ENCODE results near the gene COX7B2. TPM values are rescaled to one million over a fixed set of nuclear protein-coding genes. Genes with fewer than 3 reads are reported as not detected.
A peak's percentile ranks its signal among the peaks of the same experiment; 100 is the strongest.

COX7B2 gene
- total RNA-seq, 1 donor from 2014 or later: not detected

DNA sequence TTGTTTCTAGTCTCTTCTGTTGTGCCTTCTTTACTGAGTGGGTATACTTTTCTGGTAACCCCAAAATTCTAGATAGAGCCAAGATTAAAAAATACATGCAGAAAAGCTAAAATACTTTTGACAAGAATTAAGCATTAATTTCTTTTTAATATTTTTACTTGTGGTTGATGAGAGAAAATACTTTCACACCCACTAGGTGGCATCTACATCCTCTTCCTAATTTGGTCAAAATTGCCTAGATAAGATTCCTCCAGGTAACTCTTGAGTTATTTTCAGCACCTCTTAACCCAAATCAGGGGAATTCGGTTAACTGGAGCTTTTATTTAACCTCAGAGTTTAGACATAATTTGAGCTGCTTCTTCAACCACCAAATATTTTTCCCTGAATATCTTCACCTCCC lies 28.4 kb upstream of the COX7B2 start:
- DNase-seq (ENCODE audit: low read depth) (no peak), FAIRE-seq (no peak)
- TF ChIP-seq CTCF (IDR thresholded peaks at IDR 0.05; ENCODE audit: insufficient read depth, low read length, severe bottlenecking): peak; percentile 21
- Histone ChIP-seq H3K4me3 (ENCODE audit: low read depth, low read length) (no peak overlapping the region), H3K27me3 (ENCODE audit: control insufficient read depth, insufficient read depth, low read length) (no peaks in the 10 kb centered on the region), H3K36me3 (ENCODE audit: control insufficient read depth, insufficient read depth, low read length) (no peaks in the 10 kb centered on the region)

- FAIRE-seq (no peak), DNase-seq (ENCODE audit: low read depth) (no peak)
- Histone ChIP-seq H3K27me3 (ENCODE audit: control insufficient read depth, insufficient read depth, low read length) (no peaks in the 10 kb centered on the region), H3K36me3 (ENCODE audit: control insufficient read depth, insufficient read depth, low read length) (no peaks in the 10 kb centered on the region), H3K4me3 (ENCODE audit: low read depth, low read length) (no peak overlapping the region)
- TF ChIP-seq CTCF (IDR thresholded peaks at IDR 0.05; ENCODE audit: insufficient read depth, low read length, severe bottlenecking): no peak
These were observed 25.7 kb upstream of the COX7B2 start for GRCh38 chr4:46934726-46935125.

- no peak for FAIRE-seq
- H3K36me3 ChIP-seq (ENCODE audit: control insufficient read depth, insufficient read depth, low read length): no peaks in the 10 kb centered on the region
- DNase-seq (ENCODE audit: low read depth): peak; percentile 70
- no peaks in the 10 kb centered on the region for H3K27me3 ChIP-seq (ENCODE audit: control insufficient read depth, insufficient read depth, low read length)
- no peak for TF ChIP-seq CTCF (IDR thresholded peaks at IDR 0.05; ENCODE audit: insufficient read depth, low read length, severe bottlenecking)
- no peak overlapping the region for H3K4me3 ChIP-seq (ENCODE audit: low read depth, low read length)
These were observed 24.6 kb upstream of the COX7B2 start for GRCh38 chr4:46933686-46934085.

- peak; percentile 54 for TF ChIP-seq CTCF (IDR thresholded peaks at IDR 0.05; ENCODE audit: insufficient read depth, low read length, severe bottlenecking)
- peak; percentile 31 for DNase-seq (ENCODE audit: low read depth)
- FAIRE-seq: no peak
- Histone ChIP-seq H3K4me3 (ENCODE audit: low read depth, low read length) (no peak overlapping the region), H3K36me3 (ENCODE audit: control insufficient read depth, insufficient read depth, low read length) (no peaks in the 10 kb centered on the region), H3K27me3 (ENCODE audit: control insufficient read depth, insufficient read depth, low read length) (no peaks in the 10 kb centered on the region)
These were observed 22.9 kb upstream of the COX7B2 start for GRCh38 chr4:46931981-46932380.

GRCh38 chr4:46930891-46931290 lies 21.8 kb upstream of the COX7B2 start:
- no peaks in the 10 kb centered on the region for H3K36me3 ChIP-seq (ENCODE audit: control insufficient read depth, insufficient read depth, low read length)
- no peak overlapping the region for H3K4me3 ChIP-seq (ENCODE audit: low read depth, low read length)
- H3K27me3 ChIP-seq (ENCODE audit: control insufficient read depth, insufficient read depth, low read length): no peaks in the 10 kb centered on the region
- no peak for TF ChIP-seq CTCF (IDR thresholded peaks at IDR 0.05; ENCODE audit: insufficient read depth, low read length, severe bottlenecking)
- FAIRE-seq (no peak), DNase-seq (ENCODE audit: low read depth) (no peak)

GRCh38 chr4:46927201-46927600 lies 18.2 kb upstream of the COX7B2 start:
- Histone ChIP-seq H3K36me3 (ENCODE audit: control insufficient read depth, insufficient read depth, low read length) (no peaks in the 10 kb centered on the region), H3K27me3 (ENCODE audit: control insufficient read depth, insufficient read depth, low read length) (no peaks in the 10 kb centered on the region), H3K4me3 (ENCODE audit: low read depth, low read length) (no peak overlapping the region)
- TF ChIP-seq CTCF (IDR thresholded peaks at IDR 0.05; ENCODE audit: insufficient read depth, low read length, severe bottlenecking): no peak
- no peak for FAIRE-seq
- no peak for DNase-seq (ENCODE audit: low read depth)

Data from bronchial epithelial cell (primary cell).